Neural progenitor cell (in vitro differentiated cells): ENCODE data around the gene PAPSS2.

Experiments used
- CTCF ChIP-seq: fragments of 200-600 bp; sonication (generic); IDR thresholded peaks from 2 replicates; pipeline ENCODE4 v1.5.1; 2017; ENCODE audit warnings: antibody characterized with exemption, mild to moderate bottlenecking
- EZH2 ChIP-seq: fragments of 200-600 bp; sonication (generic); IDR thresholded peaks from 2 replicates; pipeline ENCODE4 v1.6.1; 2017; ENCODE audit warnings: antibody characterized with exemption, mild to moderate bottlenecking, moderate library complexity
- EZH2phosphoT487 ChIP-seq: fragments of 200-600 bp; sonication (generic); IDR thresholded peaks from 2 replicates; pipeline ENCODE4 v1.6.1; 2017; ENCODE audit warnings: antibody characterized with exemption

GRCh38 chr10:87635498-87636312, 24.0 kb upstream of the PAPSS2 start:
- TF ChIP-seq EZH2 (no peak), CTCF (no peak), EZH2phosphoT487 (no peak)
